Measurements from ENCODE around the gene KRT24.

KRT24 gene

DNA sequence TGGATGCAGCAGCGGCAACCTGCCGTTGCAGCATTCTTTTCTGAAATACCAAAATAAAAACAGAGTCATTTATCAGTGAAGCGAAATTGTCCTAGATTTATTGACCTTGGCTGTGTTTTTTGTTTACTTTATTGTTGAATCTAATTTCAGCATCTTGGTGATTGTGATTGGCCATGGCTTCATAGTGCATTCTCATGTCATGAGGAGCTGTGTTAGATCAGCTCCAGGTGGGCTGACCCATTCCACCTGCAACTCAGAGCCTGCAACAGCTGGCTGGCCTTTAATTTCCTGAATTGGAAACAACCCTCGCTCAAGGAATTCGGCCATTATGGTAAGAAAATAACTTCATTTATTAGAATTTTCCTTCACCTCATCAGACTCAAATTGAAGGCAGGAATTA lies 16.4 kb downstream of the KRT24 start:
- no peak for DNase-seq

DNA sequence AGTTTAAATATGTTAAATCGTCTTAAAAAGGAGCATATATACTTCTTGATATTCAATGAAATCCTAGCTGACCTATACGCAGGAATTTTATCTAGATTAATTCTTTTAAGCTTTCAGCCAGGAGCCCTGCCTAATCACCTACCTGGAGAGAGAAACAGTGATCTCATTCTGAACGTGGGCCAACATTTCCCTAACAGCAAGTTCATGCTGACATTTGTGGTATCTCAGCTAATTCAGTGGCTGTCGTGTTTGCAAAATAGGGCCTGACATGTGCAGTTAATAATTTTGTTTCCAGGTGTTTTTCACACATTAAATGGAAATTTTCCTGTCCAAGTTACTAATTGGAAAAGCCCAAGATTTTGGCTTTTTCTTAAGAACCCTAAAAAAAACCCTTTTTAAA lies 17.4 kb downstream of the KRT24 start:
- no peak for DNase-seq

- no peak for DNase-seq
These were observed 22.6 kb downstream of the KRT24 start for GRCh38 chr17:40680998-40681397.

- no peak for DNase-seq
These were observed 24.0 kb downstream of the KRT24 start for GRCh38 chr17:40679523-40679907.

GRCh38 chr17:40678902-40679522 lies 24.5 kb downstream of the KRT24 start:
- DNase-seq: no peak

DNA sequence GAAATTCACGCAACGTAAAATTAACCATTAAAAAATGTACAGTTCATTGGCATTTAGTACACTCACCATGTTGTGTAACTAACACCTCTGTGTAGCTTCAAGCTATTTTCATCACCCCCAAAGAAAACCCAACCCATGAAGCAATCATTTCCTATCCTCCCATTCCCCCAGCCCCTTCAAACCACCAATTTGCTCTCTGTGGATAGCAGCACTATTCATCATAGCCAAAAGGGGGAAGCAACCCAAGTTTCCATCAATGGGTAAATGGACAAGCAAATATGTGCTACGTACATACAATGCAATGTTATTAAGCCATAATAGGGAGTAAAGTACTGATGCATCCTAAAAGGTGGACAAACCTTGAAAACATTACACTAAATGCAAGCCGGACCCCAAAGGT lies 27.6 kb downstream of the KRT24 start:
- DNase-seq: no peak

DNA sequence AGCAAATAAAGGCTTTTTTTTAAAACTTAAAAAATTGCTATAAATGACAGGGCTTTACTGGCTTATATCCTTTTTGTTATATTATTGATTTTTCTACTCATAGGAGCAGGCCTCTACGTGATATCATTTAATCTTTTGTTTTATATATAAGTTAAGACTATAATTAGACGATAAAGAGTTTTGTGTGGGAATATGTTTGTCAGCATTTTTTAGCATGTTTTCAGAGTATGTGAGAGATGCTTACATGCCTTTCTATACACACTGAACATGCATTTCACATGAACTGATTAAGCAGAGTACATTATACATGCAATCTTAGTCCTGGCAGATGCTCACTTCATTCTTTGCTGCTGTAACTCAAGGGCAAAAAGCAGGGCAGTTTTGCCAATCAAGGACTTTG lies 30.9 kb downstream of the KRT24 start:
- DNase-seq: no peak

DNA sequence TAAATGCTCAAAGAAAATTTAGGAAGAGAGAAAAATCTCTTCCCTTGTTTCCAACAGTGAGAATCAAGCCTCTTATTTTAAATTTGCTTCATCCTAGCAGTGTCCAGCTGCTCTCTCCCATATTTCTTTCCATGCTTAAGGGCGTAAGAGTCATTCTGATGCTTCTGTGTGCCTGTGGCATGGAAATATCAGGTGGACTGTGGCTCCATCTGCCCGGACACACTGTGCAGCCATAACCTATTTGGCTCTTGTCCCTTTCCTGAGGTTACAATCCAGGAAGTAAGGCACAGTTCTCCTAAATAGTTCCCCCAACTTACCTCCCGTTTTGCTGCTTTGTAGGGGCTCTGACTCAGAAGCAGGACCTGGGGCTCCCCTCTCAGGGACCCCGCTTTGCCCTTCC lies 32.3 kb downstream of the KRT24 start:
- no peak for DNase-seq

DNA sequence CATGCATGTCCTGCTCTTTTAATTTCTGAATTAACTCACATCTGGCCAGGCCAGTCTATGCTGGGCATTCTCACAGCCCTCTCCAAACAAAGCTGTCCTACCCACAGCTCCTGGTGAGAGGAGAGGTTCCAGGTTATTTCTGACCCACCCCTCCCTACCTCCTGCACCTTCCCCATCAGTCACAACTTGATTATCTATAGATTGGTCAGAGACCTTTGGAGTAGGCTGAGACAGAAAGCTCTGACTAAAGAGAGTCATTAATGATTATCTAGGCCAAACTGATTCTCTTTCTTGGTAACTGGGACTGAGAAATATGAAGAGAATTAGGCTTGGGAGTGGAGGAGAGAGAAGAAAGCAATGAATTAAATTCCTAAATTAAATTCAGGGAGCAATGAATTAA lies 37.2 kb downstream of the KRT24 start:
- no peak for DNase-seq

DNA sequence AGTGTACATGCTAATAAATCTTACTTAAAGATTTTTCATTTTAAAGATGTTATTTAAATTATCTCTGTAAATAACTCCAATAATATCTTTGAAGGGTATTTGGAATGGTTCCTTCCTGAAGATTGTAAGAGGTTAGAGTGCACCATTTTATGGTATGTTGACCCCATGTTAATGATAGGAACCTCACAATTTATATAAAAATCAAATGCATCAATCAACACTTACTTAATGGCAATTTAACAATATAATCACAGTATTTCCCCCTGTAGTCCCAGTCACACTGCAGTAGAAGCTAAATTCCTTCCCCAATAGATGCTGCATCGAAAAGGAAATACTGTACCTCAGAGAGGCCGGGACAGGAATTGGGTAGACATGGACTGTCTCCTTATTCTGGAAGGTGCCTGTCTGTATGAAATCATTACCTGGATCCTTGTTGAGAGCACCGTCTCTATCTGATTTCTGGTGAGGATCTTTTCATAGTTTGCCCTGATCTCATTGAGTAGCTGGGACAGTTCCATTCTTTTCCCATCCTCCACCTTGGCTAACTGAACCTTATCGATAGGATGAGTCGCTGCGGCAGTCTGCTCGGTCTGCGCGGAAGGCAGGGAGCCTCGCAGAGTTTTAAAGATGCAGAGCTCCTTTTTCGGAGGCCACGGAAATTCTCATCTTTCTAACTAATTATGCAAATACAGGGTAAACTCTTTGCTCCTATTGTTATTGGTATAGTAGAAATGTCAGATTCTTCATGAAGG lies 38.8 kb downstream of the KRT24 start, which contains the start of gene KRT222:
Gene KRT222 (minus strand): TSS at position 596 of the 752 bp plus-strand sequence. CDS start 78 bp downstream, at position 518.
- DNase-seq: no peak

- DNase-seq: no peak
These were observed 40.3 kb downstream of the KRT24 start for GRCh38 chr17:40663252-40663651.

GRCh38 chr17:40659911-40660310 lies 43.6 kb downstream of the KRT24 start:
- DNase-seq: no peak

GRCh38 chr17:40658396-40658795 lies 45.2 kb downstream of the KRT24 start:
- no peak for DNase-seq

GRCh38 chr17:40651939-40652338 lies 51.6 kb downstream of the KRT24 start:
- DNase-seq: no peak

- DNase-seq: peak; percentile 31
These were observed 55.1 kb downstream of the KRT24 start for GRCh38 chr17:40648384-40648968.
